ENCODE results near the gene CFAP68. TPM values are rescaled to one million over a fixed set of nuclear protein-coding genes. Genes with fewer than 3 reads are reported as not detected.

CFAP68 gene
- total and polyA plus RNA-seq, 7 experiments from 2014 or later: 13.7 to 39.4 (median 20.8) TPM

DNA sequence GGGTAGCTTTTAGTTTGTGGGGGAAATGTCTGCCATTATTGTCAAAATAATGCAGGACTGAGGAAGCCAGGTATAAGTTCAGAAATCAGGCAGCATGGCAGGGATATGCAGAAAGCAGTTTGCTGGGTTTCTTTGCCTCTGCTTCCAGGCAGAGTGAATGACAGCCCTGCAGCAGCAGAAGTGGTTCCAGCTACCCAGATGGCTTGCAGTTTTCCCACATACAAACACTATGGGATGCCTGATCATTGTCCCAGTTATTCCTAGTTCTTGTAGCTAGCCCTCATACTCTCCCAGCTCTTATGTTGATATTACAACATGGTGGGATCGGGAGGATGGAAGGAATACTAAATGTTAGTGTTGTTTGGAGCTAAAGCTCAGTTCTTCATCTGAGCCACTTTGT, 55.0 kb downstream of the CFAP68 start:
- Histone ChIP-seq H3K4me1 (ENCODE audit: control insufficient read depth in 2 of 2, insufficient read depth in 2 of 2, low read length in 2 of 2) (peaks cover 4 to 29% of the 10 kb centered on the region in 2 donors), H3K9me3 (ENCODE audit: control insufficient read depth in 2 of 3, low read length in 3 of 3) (no peaks in the 10 kb centered on the region), H3K27me3 (ENCODE audit: control insufficient read depth in 2 of 2, insufficient read depth in 2 of 2, low read length in 2 of 2) (no peaks in the 10 kb centered on the region), H3K27ac (ENCODE audit: low read depth, low read length) (no peak overlapping the region), H3K36me3 (ENCODE audit: control insufficient read depth in 2 of 3, insufficient read depth in 3 of 3, low read length in 3 of 3) (no peaks in the 10 kb centered on the region), H3K4me3 (ENCODE audit: low read length) (no peak overlapping the region)
- Mint-ChIP-seq H3K4me3 (no peak overlapping the region), H3K27me3 (no peaks in the 10 kb centered on the region), H3K27ac (no peak overlapping the region), H3K4me1 (peaks cover 14 to 47% (median 33%) of the 10 kb centered on the region in 7 donors), H3K36me3 (no peaks in the 10 kb centered on the region), H3K9me3 (no peaks in the 10 kb centered on the region)
- DNase-seq: peak in 1 of 9 donors; percentile 2
- no peak for ATAC-seq
- ChIA-PET POLR2A (interaction anchor here (0.7 to 2.4 kb wide), 5 partner anchors 47 to 117 kb away, joined by 3 to 8 read pairs (median 3); no protein-coding TSS in a partner anchor), CTCF (interaction anchor here (0.7 to 8.7 kb wide), 3 partner anchors 8 to 346 kb away, joined by 3 to 114 read pairs (median 6); no protein-coding TSS in a partner anchor)
- intact Hi-C loops (cut with micrococcal nuclease): loop anchor here (5.0 to 10.0 kb wide), 4 partner anchors 243 to 1500 kb away; partner anchors contain the start of gene BCO2 (in 1 of the 2)

Other genes starting within 250 kb of the CFAP68 start
- 10 to 100 TPM; 25.8 to 49.2 (median 34.0) TPM for gene PPP2R1B, start 113.2 kb upstream of the CFAP68 start, total RNA-seq
- 10 to 100 TPM; 15.1 to 17.3 TPM for gene PPP2R1B, start 113.2 kb upstream of the CFAP68 start, polyA plus RNA-seq
- gene ALG9, start 8.0 kb upstream of the CFAP68 start, total RNA-seq: 10 to 100 TPM; 16.4 to 30.2 (median 29.2) TPM
- 10 to 100 TPM; 14.1 to 20.3 TPM for gene ALG9, start 8.0 kb upstream of the CFAP68 start, polyA plus RNA-seq
- gene FDXACB1, start 376 bp upstream of the CFAP68 start, total RNA-seq: 1 to 10 TPM; 2.7 to 6.0 (median 5.3) TPM
- gene FDXACB1, start 376 bp upstream of the CFAP68 start, polyA plus RNA-seq: 10 to 100 TPM in 1 of 2 donors, 1 to 10 TPM in 1; 6.9 to 11.3 TPM
- not detected for gene CRYAB, start 32.2 kb downstream of the CFAP68 start, total RNA-seq
- not detected for gene CRYAB, start 32.2 kb downstream of the CFAP68 start, polyA plus RNA-seq
- gene HSPB2, start 33.2 kb downstream of the CFAP68 start, total RNA-seq: not detected
- gene HSPB2, start 33.2 kb downstream of the CFAP68 start, polyA plus RNA-seq: not detected
- not detected for gene C11orf52, start 39.4 kb downstream of the CFAP68 start, total RNA-seq
- under 1 TPM in 1 of 2 donors, not detected in 1; 0.26 TPM for gene C11orf52, start 39.4 kb downstream of the CFAP68 start, polyA plus RNA-seq
- 10 to 100 TPM in 1 of 5 experiments, 1 to 10 TPM in 2, under 1 TPM in 2; 0.50 to 10.4 (median 1.3) TPM for gene DIXDC1, start 57.8 kb downstream of the CFAP68 start, total RNA-seq
- 1 to 10 TPM in 1 of 2 donors, under 1 TPM in 1; 0.76 to 2.0 TPM for gene DIXDC1, start 57.8 kb downstream of the CFAP68 start, polyA plus RNA-seq
- 10 to 100 TPM; 13.1 to 31.0 (median 17.8) TPM for gene DLAT, start 145.9 kb downstream of the CFAP68 start, total RNA-seq
- gene DLAT, start 145.9 kb downstream of the CFAP68 start, polyA plus RNA-seq: 10 to 100 TPM; 24.2 to 25.9 TPM
- gene PIH1D2, start 194.5 kb downstream of the CFAP68 start, total RNA-seq: under 1 TPM in 4 of 5 experiments, not detected in 1; 0.32 to 0.57 (median 0.44) TPM
- not detected for gene PIH1D2, start 194.5 kb downstream of the CFAP68 start, polyA plus RNA-seq
- gene NKAPD1, start 194.8 kb downstream of the CFAP68 start, total RNA-seq: 10 to 100 TPM; 12.4 to 22.9 (median 19.7) TPM
- 10 to 100 TPM in 1 of 2 donors, 1 to 10 TPM in 1; 9.2 to 10.9 TPM for gene NKAPD1, start 194.8 kb downstream of the CFAP68 start, polyA plus RNA-seq
- gene TIMM8B, start 207.2 kb downstream of the CFAP68 start, total RNA-seq: 10 to 100 TPM; 15.5 to 61.1 (median 24.3) TPM
- 10 to 100 TPM; 42.6 to 71.4 TPM for gene TIMM8B, start 207.2 kb downstream of the CFAP68 start, polyA plus RNA-seq
- 10 to 100 TPM; 39.6 to 84.4 (median 65.8) TPM for gene SDHD, start 207.3 kb downstream of the CFAP68 start, total RNA-seq
- 100 to 1,000 TPM; 188 to 211 TPM for gene SDHD, start 207.3 kb downstream of the CFAP68 start, polyA plus RNA-seq